Mucosa of descending colon (tissue), 3 donors: ENCODE data around the gene LPA. TPM values are rescaled to one million over a fixed set of nuclear protein-coding genes. Genes with fewer than 3 reads are reported as not detected.
"Not testable (repeated sequence)": the region's sequence is repeated elsewhere in the genome, so short reads cannot be mapped to it uniquely, and the experiment has no call there.

Experiments
- ATAC-seq: fragments of 200-7000 bp; cut with Tn5 transposase; one replicate; pipeline ENCODE4 v1.9.1; 2020; ENCODE audit warnings: mild to moderate bottlenecking, moderate library complexity
- DNase-seq, 3 donors: peaks; one replicate each; pipeline ENCODE4 v3.0.0-alpha.2; 2020
- H3K36me3 ChIP-seq: fragments of 200-600 bp; one replicate; pipeline ENCODE4 v1.8.0; 2021; ENCODE audit warnings: low read depth, mild to moderate bottlenecking
- H3K4me1 ChIP-seq: fragments of 200-600 bp; one replicate; pipeline ENCODE4 v1.8.0; 2021; ENCODE audit warnings: low read depth, mild to moderate bottlenecking
- H3K4me3 ChIP-seq: fragments of 200-600 bp; one replicate; pipeline ENCODE4 v1.8.0; 2021; ENCODE audit warnings: mild to moderate bottlenecking
- H3K9me3 ChIP-seq: fragments of 200-600 bp; one replicate; pipeline ENCODE4 v1.8.0; 2021; ENCODE audit warnings: mild to moderate bottlenecking
- CTCF ChIP-seq: fragments of 200-600 bp; IDR thresholded peaks from one replicate; pipeline ENCODE4 v1.8.0; 2022; ENCODE audit warnings: antibody characterized with exemption, mild to moderate bottlenecking
- intact Hi-C, 2 donors: fragments of 100-400 bp; cut with DNase I in 1 of 2; cut with micrococcal nuclease in 1 of 2; formaldehyde crosslinking; loops; one replicate each; pipeline versions ENCODE4 v1.11.0 to v1.11.1; 2022; cut with DNase I, micrococcal nuclease
- total RNA-seq, 3 donors: library from RNA; stranded (reverse); fragmentation: NEBNext Ultra II Directional in 2 of 3; extraction: Animal tissue kit (Norgen Biotek cat#: 25700) in 2 of 3; gene quantifications; one replicate each; pipeline versions ENCODE4 v1.2.1 to v1.2.4, GENCODE V29; 2021 to 2023
- donor health status: DM: no; HTN: no; CAD: no; lungs with moderate emphysema.
- donor health status: DM: no; HTN: no; CAD: no.
- donor health status: DM: no; HTN: yes; CAD: no.

The LPA gene
- total RNA-seq, 3 donors from 2014 or later, result 0.03 to 0.22 TPM; not detected in 1

- no peak overlapping the region for H3K4me3 ChIP-seq
- DNase-seq, result no peak
- no peak for ATAC-seq
- H3K9me3 ChIP-seq, result no peaks in the 10 kb centered on the region
- no peak for TF ChIP-seq CTCF
- intact Hi-C loops, result no loop called here
- H3K36me3 ChIP-seq, result no peaks in the 10 kb centered on the region
- H3K4me1 ChIP-seq, result no peaks in the 10 kb centered on the region
These were observed 77.7 kb downstream of the LPA start for GRCh38 chr6:160586374-160586773.

- ATAC-seq (no peak), DNase-seq (no peak)
- H3K4me1 ChIP-seq, result no peaks in the 10 kb centered on the region
- no peaks in the 10 kb centered on the region for H3K36me3 ChIP-seq
- no peaks in the 10 kb centered on the region for H3K9me3 ChIP-seq
- no peak for TF ChIP-seq CTCF
- H3K4me3 ChIP-seq, result no peak overlapping the region
- intact Hi-C loops, result no loop called here
These were observed 80.3 kb downstream of the LPA start for GRCh38 chr6:160583794-160584193.

- intact Hi-C loops, result no loop called here
- H3K9me3 ChIP-seq, result no peaks in the 10 kb centered on the region
- no peaks in the 10 kb centered on the region for H3K36me3 ChIP-seq
- no peak for TF ChIP-seq CTCF
- ATAC-seq, result no peak
- no peak for DNase-seq
- H3K4me1 ChIP-seq, result no peaks in the 10 kb centered on the region
- no peak overlapping the region for H3K4me3 ChIP-seq
These were observed 82.7 kb downstream of the LPA start for GRCh38 chr6:160581406-160581805.

- H3K4me3 ChIP-seq, H3K4me1 ChIP-seq, H3K9me3 ChIP-seq, H3K36me3 ChIP-seq, DNase-seq, intact Hi-C loops, ATAC-seq: not testable (repeated sequence)
These were observed 85.6 kb downstream of the LPA start for GRCh38 chr6:160578515-160578914.

- TF ChIP-seq CTCF, result no peak
- Histone ChIP-seq H3K9me3 (no peaks in the 10 kb centered on the region), H3K4me1 (no peaks in the 10 kb centered on the region), H3K36me3 (no peaks in the 10 kb centered on the region), H3K4me3 (no peak overlapping the region)
- no peak for ATAC-seq
- intact Hi-C loops, result no loop called here
- DNase-seq, result no peak
These were observed 90.1 kb downstream of the LPA start for GRCh38 chr6:160573943-160574342.

GRCh38 chr6:160571201-160571600, 92.9 kb downstream of the LPA start:
- intact Hi-C loops, H3K36me3 ChIP-seq, H3K9me3 ChIP-seq, DNase-seq, ATAC-seq, H3K4me3 ChIP-seq, H3K4me1 ChIP-seq: not testable (repeated sequence)

- DNase-seq (no peak), ATAC-seq (no peak)
- no peak for TF ChIP-seq CTCF
- no peaks in the 10 kb centered on the region for H3K9me3 ChIP-seq
- H3K4me3 ChIP-seq, result no peak overlapping the region
- H3K36me3 ChIP-seq, result no peaks in the 10 kb centered on the region
- intact Hi-C loops, result no loop called here
- no peaks in the 10 kb centered on the region for H3K4me1 ChIP-seq
These were observed 119.3 kb downstream of the LPA start for GRCh38 chr6:160544802-160545201.
